Hepatocyte (in vitro differentiated cells): ENCODE data around the gene SPAG5.

ENCODE experiments used
- EZH2 ChIP-seq: fragments of 200-600 bp; sonication (generic); IDR thresholded peaks from 2 replicates; pipeline ENCODE4 v1.6.1; 2016; ENCODE audit warnings: antibody characterized with exemption, mild to moderate bottlenecking, borderline replicate concordance
- EZH2phosphoT487 ChIP-seq: fragments of 200-600 bp; sonication (generic); IDR thresholded peaks from one replicate; pipeline ENCODE4 v1.6.1; 2018; ENCODE audit warnings: antibody characterized with exemption, mild to moderate bottlenecking, low read depth, moderate library complexity; ENCODE audit not compliant: unreplicated experiment, severe bottlenecking
- TF ChIP-seq, protein P1 (sequence below): fragments of 200-600 bp; sonication (generic); IDR thresholded peaks from 2 replicates; pipeline ENCODE4 v1.5.1; 2016; ENCODE audit warnings: antibody characterized with exemption, mild to moderate bottlenecking; ENCODE audit not compliant: poor library complexity

DNA sequence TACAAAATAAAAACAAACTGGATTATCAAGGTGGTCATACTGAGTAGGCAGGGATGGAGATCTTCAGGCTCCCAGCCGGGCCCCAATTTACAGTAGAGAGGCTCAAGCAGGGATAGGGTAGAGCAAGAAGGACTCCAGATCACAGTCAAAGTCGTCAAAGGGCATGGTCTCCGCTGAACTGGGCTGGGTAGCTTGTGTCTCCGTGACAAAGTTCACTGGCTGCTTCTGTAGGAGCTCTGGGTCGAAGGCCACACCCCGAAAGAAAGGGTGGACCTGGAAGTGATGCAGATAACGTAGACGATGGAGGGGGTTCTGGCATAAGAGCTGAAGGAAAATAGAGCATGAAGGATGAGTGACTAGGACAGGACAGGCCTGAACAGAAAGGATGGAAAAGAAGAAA, 11.6 kb upstream of the SPAG5 start:
- TF ChIP-seq, protein P1, sequence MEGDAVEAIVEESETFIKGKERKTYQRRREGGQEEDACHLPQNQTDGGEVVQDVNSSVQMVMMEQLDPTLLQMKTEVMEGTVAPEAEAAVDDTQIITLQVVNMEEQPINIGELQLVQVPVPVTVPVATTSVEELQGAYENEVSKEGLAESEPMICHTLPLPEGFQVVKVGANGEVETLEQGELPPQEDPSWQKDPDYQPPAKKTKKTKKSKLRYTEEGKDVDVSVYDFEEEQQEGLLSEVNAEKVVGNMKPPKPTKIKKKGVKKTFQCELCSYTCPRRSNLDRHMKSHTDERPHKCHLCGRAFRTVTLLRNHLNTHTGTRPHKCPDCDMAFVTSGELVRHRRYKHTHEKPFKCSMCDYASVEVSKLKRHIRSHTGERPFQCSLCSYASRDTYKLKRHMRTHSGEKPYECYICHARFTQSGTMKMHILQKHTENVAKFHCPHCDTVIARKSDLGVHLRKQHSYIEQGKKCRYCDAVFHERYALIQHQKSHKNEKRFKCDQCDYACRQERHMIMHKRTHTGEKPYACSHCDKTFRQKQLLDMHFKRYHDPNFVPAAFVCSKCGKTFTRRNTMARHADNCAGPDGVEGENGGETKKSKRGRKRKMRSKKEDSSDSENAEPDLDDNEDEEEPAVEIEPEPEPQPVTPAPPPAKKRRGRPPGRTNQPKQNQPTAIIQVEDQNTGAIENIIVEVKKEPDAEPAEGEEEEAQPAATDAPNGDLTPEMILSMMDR, result no peak
- TF ChIP-seq EZH2 (no peak), EZH2phosphoT487 (no peak)
